ENCODE results near the gene RNF145. TPM values are rescaled to one million over a fixed set of nuclear protein-coding genes. Genes with fewer than 3 reads are reported as not detected.

RNF145 gene
- total and polyA plus RNA-seq, 10 of the 15 experiments (the other 5 are each of a cell fraction or from before 2014, with no cell fraction given), result 9.7 to 58.1 (median 38.2) TPM

DNA sequence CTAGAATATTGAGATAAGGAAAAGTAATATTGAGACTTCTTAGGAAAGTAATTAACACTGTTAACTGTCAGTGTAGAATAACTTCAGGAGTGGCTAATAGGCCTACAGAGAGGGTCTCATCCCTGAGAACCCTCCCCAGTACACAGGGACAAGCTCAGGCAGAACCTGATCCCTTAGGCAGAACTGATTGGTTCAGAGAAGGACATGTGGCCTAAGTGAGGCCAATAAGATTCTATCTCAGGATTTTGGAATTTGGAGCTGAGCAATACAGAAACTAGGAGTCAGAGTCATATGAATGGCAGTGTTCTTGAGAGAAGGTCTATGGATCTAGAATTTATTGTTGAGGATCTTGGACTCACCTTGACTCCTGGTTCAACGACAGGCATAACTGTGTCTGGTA lies 42.8 kb upstream of the RNF145 start (continued):
- TF ChIP-seq ZNF592 (IDR thresholded peaks at IDR 0.05) (no peak), SREBF2 (IDR thresholded peaks at IDR 0.05; ENCODE audit: low read length) (no peak), CTCF (IDR thresholded peaks at IDR 0.05 in 2 of 3, conservative IDR thresholded peaks at IDR 0.05 in 1 of 3; ENCODE audit: control insufficient read depth in 2 of 3, extremely low read depth in 1 of 3, insufficient read depth in 1 of 3, low read depth in 3 of 3, low read length in 3 of 3) (no peak), NR2C2 (IDR thresholded peaks at IDR 0.05; ENCODE audit: borderline replicate concordance, control insufficient read depth, insufficient read length, low read depth) (no peak)

- H3K4me2 ChIP-seq (ENCODE audit: control insufficient read depth, insufficient read depth), result no peak overlapping the region
- ATAC-seq, result no peak
- POLR2A ChIA-PET, result no interaction called here
- no TSS peak for BruUV-seq (replicated peaks)
- in situ Hi-C loops (cut with MboI) (no loop called here), intact Hi-C loops (cut with micrococcal nuclease; ENCODE audit: unreplicated experiment) (no loop called here)
- H3K27me3 ChIP-seq (replicated peaks in 1 of 2; ENCODE audit: control insufficient read depth in 2 of 2, insufficient read depth in 2 of 2, low read length in 1 of 2), result no peaks in the 10 kb centered on the region
- no peak overlapping the region for H2AFZ ChIP-seq (ENCODE audit: control insufficient read depth, low read depth, low read length)
- SMC1A ChIA-PET (ENCODE audit: uncharacterized antibody, unreplicated experiment), result no interaction called here
- no peaks in the 10 kb centered on the region for H3K4me1 ChIP-seq (ENCODE audit: control insufficient read depth, insufficient read depth, low read length)
- H3K9ac ChIP-seq (ENCODE audit: control insufficient read depth, insufficient read depth, low read length), result no peak overlapping the region
- RAD21 ChIA-PET (ENCODE audit: unreplicated experiment), result no interaction called here
- no peak for TF ChIP-seq YBX1 (IDR thresholded peaks at IDR 0.05)
- TF ChIP-seq, protein P1, sequence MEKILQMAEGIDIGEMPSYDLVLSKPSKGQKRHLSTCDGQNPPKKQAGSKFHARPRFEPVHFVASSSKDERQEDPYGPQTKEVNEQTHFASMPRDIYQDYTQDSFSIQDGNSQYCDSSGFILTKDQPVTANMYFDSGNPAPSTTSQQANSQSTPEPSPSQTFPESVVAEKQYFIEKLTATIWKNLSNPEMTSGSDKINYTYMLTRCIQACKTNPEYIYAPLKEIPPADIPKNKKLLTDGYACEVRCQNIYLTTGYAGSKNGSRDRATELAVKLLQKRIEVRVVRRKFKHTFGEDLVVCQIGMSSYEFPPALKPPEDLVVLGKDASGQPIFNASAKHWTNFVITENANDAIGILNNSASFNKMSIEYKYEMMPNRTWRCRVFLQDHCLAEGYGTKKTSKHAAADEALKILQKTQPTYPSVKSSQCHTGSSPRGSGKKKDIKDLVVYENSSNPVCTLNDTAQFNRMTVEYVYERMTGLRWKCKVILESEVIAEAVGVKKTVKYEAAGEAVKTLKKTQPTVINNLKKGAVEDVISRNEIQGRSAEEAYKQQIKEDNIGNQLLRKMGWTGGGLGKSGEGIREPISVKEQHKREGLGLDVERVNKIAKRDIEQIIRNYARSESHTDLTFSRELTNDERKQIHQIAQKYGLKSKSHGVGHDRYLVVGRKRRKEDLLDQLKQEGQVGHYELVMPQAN (conservative IDR thresholded peaks at IDR 0.05), result no peak
- H3K9me3 ChIP-seq (replicated peaks; ENCODE audit: control insufficient read depth, insufficient read depth, low read length), result no peaks in the 10 kb centered on the region
- no peak overlapping the region for H3K4me3 ChIP-seq
- H3K27ac ChIP-seq (ENCODE audit: control insufficient read depth, insufficient read depth), result no peak overlapping the region
- no peaks in the 10 kb centered on the region for H4K20me1 ChIP-seq (ENCODE audit: control insufficient read depth, insufficient read depth)
- DNase-seq (ENCODE audit: low read depth, low spot score), result no peak
- WGBS (ENCODE audit: insufficient coverage, insufficient replicate concordance, low lambda C conversion rate, missing lambda C conversion rate), result 0% methylated on average over 2 of the region's 2 CpGs
- H3K36me3 ChIP-seq (ENCODE audit: control insufficient read depth in 2 of 2, insufficient read depth in 2 of 2, low read length in 1 of 2), result no peaks in the 10 kb centered on the region
- no peaks in the 10 kb centered on the region for H3K79me2 ChIP-seq (ENCODE audit: control insufficient read depth, insufficient read depth, low read length)
- no peak for FAIRE-seq
- CTCF ChIA-PET, result no interaction called here
These were observed 39.8 kb upstream of the RNF145 start for GRCh38 chr5:159249158-159249557.
